ENCODE data around the gene ATP11A.
A peak's percentile ranks its signal among the peaks of the same experiment; 100 is the strongest.
"Not testable (repeated sequence)": the region's sequence is repeated elsewhere in the genome, so short reads cannot be mapped to it uniquely, and the experiment has no call there.

Gene ATP11A

GRCh38 chr13:112655913-112656312 is 33.9 kb upstream of the ATP11A start:
- no peaks in the 10 kb centered on the region for H3K9me3 Mint-ChIP-seq
- H3K27me3 Mint-ChIP-seq, result peaks cover 21% of the 10 kb centered on the region
- H3K27ac Mint-ChIP-seq, result no peak overlapping the region
- CTCF ChIA-PET, result interaction anchor here (1.0 kb wide), 1 partner anchor 365 kb away, joined by 3 read pairs; no protein-coding TSS in a partner anchor
- H3K4me1 Mint-ChIP-seq, result no peaks in the 10 kb centered on the region
- DNase-seq, result no peak
- H3K36me3 Mint-ChIP-seq, result no peaks in the 10 kb centered on the region
- H3K4me3 Mint-ChIP-seq, result no peak overlapping the region

GRCh38 chr13:112657850-112658445 is 31.9 kb upstream of the ATP11A start:
- H3K36me3 Mint-ChIP-seq, result no peaks in the 10 kb centered on the region
- DNase-seq, result no peak
- H3K27me3 Mint-ChIP-seq, result peaks cover 7% of the 10 kb centered on the region
- CTCF ChIA-PET, result no interaction called here
- no peak overlapping the region for H3K4me3 Mint-ChIP-seq
- no peaks in the 10 kb centered on the region for H3K4me1 Mint-ChIP-seq
- H3K9me3 Mint-ChIP-seq, result no peaks in the 10 kb centered on the region
- no peak overlapping the region for H3K27ac Mint-ChIP-seq

GRCh38 chr13:112658808-112659207 is 31.0 kb upstream of the ATP11A start:
- Mint-ChIP-seq H3K9me3 (no peaks in the 10 kb centered on the region), H3K4me1 (no peaks in the 10 kb centered on the region), H3K36me3 (no peaks in the 10 kb centered on the region), H3K27me3 (peaks cover 5% of the 10 kb centered on the region), H3K27ac (no peak overlapping the region), H3K4me3 (no peak overlapping the region)
- DNase-seq, result no peak
- CTCF ChIA-PET, result interaction anchor here (0.8 kb wide), 1 partner anchor 18 kb away, joined by 3 read pairs; no protein-coding TSS in a partner anchor

- Mint-ChIP-seq H3K27ac (no peak overlapping the region), H3K27me3 (peaks cover 16% of the 10 kb centered on the region), H3K4me1 (no peaks in the 10 kb centered on the region), H3K9me3 (no peaks in the 10 kb centered on the region), H3K4me3 (no peak overlapping the region), H3K36me3 (no peaks in the 10 kb centered on the region)
- CTCF ChIA-PET, result interaction anchor here (1.0 kb wide), 1 partner anchor 20 kb away, joined by 4 read pairs; no protein-coding TSS in a partner anchor
- no peak for DNase-seq
These were observed 28.5 kb upstream of the ATP11A start for GRCh38 chr13:112661291-112661690.

GRCh38 chr13:112664501-112665203 is 25.2 kb upstream of the ATP11A start:
- CTCF ChIA-PET, result no interaction called here
- Mint-ChIP-seq H3K27me3 (peaks cover 10% of the 10 kb centered on the region), H3K4me3 (no peak overlapping the region), H3K4me1 (no peaks in the 10 kb centered on the region), H3K9me3 (no peaks in the 10 kb centered on the region), H3K27ac (no peak overlapping the region), H3K36me3 (no peaks in the 10 kb centered on the region)
- no peak for DNase-seq

GRCh38 chr13:112668924-112669323 is 20.9 kb upstream of the ATP11A start:
- DNase-seq, result no peak
- Mint-ChIP-seq H3K36me3 (no peaks in the 10 kb centered on the region), H3K4me1 (peaks cover 17% of the 10 kb centered on the region), H3K4me3 (no peak overlapping the region), H3K27me3 (peaks cover 30% of the 10 kb centered on the region), H3K9me3 (no peaks in the 10 kb centered on the region), H3K27ac (no peak overlapping the region)
- CTCF ChIA-PET, result no interaction called here

GRCh38 chr13:112669881-112670499 is 19.8 kb upstream of the ATP11A start:
- DNase-seq, result no peak

GRCh38 chr13:112670864-112671263 is 19.0 kb upstream of the ATP11A start:
- no peak for DNase-seq
- H3K27ac Mint-ChIP-seq, result no peak overlapping the region
- CTCF ChIA-PET, result interaction anchor here (0.7 kb wide), 1 partner anchor 32 kb away, joined by 3 read pairs; no protein-coding TSS in a partner anchor
- H3K4me3 Mint-ChIP-seq, result no peak overlapping the region
- H3K9me3 Mint-ChIP-seq, result no peaks in the 10 kb centered on the region
- peaks cover 23% of the 10 kb centered on the region for H3K27me3 Mint-ChIP-seq
- peaks cover 34% of the 10 kb centered on the region for H3K4me1 Mint-ChIP-seq
- no peaks in the 10 kb centered on the region for H3K36me3 Mint-ChIP-seq

More at GRCh38 chr13:112669881-112670499, 19.8 kb upstream of the ATP11A start:
- CTCF ChIA-PET, result no interaction called here
- no peak overlapping the region for H3K4me3 Mint-ChIP-seq
- H3K4me1 Mint-ChIP-seq, result peaks cover 26% of the 10 kb centered on the region
- H3K36me3 Mint-ChIP-seq, result no peaks in the 10 kb centered on the region
- no peak overlapping the region for H3K27ac Mint-ChIP-seq
- H3K9me3 Mint-ChIP-seq, result no peaks in the 10 kb centered on the region
- peaks cover 24% of the 10 kb centered on the region for H3K27me3 Mint-ChIP-seq

GRCh38 chr13:112671359-112671758 is 18.5 kb upstream of the ATP11A start:
- no peaks in the 10 kb centered on the region for H3K36me3 Mint-ChIP-seq
- CTCF ChIA-PET, result interaction anchor here (0.7 to 1.0 kb wide), 2 partner anchors 32 to 203 kb away, joined by 3 read pairs; no protein-coding TSS in a partner anchor

GRCh38 chr13:112672651-112673284 is 17.1 kb upstream of the ATP11A start:
- H3K27me3 Mint-ChIP-seq, result peaks cover 23% of the 10 kb centered on the region
- no peak overlapping the region for H3K4me3 Mint-ChIP-seq
- CTCF ChIA-PET, result interaction anchor here (1.3 to 1.7 kb wide), 2 partner anchors 16 to 32 kb away, joined by 3 to 7 read pairs; no protein-coding TSS in a partner anchor

More at GRCh38 chr13:112671359-112671758, 18.5 kb upstream of the ATP11A start:
- no peaks in the 10 kb centered on the region for H3K9me3 Mint-ChIP-seq
- no peak overlapping the region for H3K4me3 Mint-ChIP-seq
- no peak overlapping the region for H3K27ac Mint-ChIP-seq
- H3K27me3 Mint-ChIP-seq, result peaks cover 23% of the 10 kb centered on the region
- peaks cover 35% of the 10 kb centered on the region for H3K4me1 Mint-ChIP-seq
- no peak for DNase-seq

GRCh38 chr13:112674412-112675365 is 15.1 kb upstream of the ATP11A start:
- Mint-ChIP-seq H3K27ac (peak overlapping the region; percentile 82), H3K4me1 (peaks cover 35% of the 10 kb centered on the region), H3K27me3 (peaks cover 27% of the 10 kb centered on the region), H3K36me3 (no peaks in the 10 kb centered on the region), H3K9me3 (no peaks in the 10 kb centered on the region), H3K4me3 (peak overlapping the region; percentile 26)
- DNase-seq, result peak; percentile 27
- CTCF ChIA-PET, result interaction anchor here (0.9 to 1.7 kb wide), 3 partner anchors 13 to 34 kb away, joined by 3 to 7 read pairs (median 4); no protein-coding TSS in a partner anchor

More at GRCh38 chr13:112672651-112673284, 17.1 kb upstream of the ATP11A start:
- Mint-ChIP-seq H3K36me3 (no peaks in the 10 kb centered on the region), H3K4me1 (peaks cover 35% of the 10 kb centered on the region), H3K27ac (no peak overlapping the region), H3K9me3 (no peaks in the 10 kb centered on the region)
- no peak for DNase-seq

- Mint-ChIP-seq H3K4me3 (no peak overlapping the region), H3K9me3 (no peaks in the 10 kb centered on the region), H3K27me3 (peaks cover 34% of the 10 kb centered on the region), H3K4me1 (peaks cover 35% of the 10 kb centered on the region), H3K27ac (no peak overlapping the region), H3K36me3 (no peaks in the 10 kb centered on the region)
- DNase-seq, result no peak
- CTCF ChIA-PET, result interaction anchor here (0.9 kb wide), 1 partner anchor 13 kb away, joined by 4 read pairs; no protein-coding TSS in a partner anchor
These were observed 14.5 kb upstream of the ATP11A start for GRCh38 chr13:112675366-112675756.

- H3K36me3 Mint-ChIP-seq, CTCF ChIA-PET, H3K27ac Mint-ChIP-seq, H3K4me3 Mint-ChIP-seq, H3K9me3 Mint-ChIP-seq, DNase-seq: not testable (repeated sequence)
- Mint-ChIP-seq H3K27me3 (peaks cover 31% of the 10 kb centered on the region), H3K4me1 (peaks cover 33% of the 10 kb centered on the region)
These were observed 12.3 kb upstream of the ATP11A start for GRCh38 chr13:112677421-112677962.
